ENCODE measurements around the gene ULK1.
A peak's percentile ranks its signal among the peaks of the same experiment; 100 is the strongest.

The ULK1 gene

GRCh38 chr12:131913666-131914065 is 19.2 kb downstream of the ULK1 start:
- Histone ChIP-seq H3K4me1 (peaks cover 6 to 17% (median 13%) of the 10 kb centered on the region in 4 donors), H3K36me3 (peaks cover 79 to 99% (median 97%) of the 10 kb centered on the region in 3 donors), H3K9me3 (no peaks in the 10 kb centered on the region), H3K4me3 (no peak overlapping the region), H3K27ac (no peak overlapping the region), H3K27me3 (no peaks in the 10 kb centered on the region)
- intact Hi-C loops (cut with DNase I; ENCODE audit: low total_unique reads): no loop called here
- no peak for TF ChIP-seq CTCF (IDR thresholded peaks at IDR 0.05)
- DNase-seq: no peak

GRCh38 chr12:131914179-131914702 is 19.8 kb downstream of the ULK1 start:
- Histone ChIP-seq H3K4me3 (no peak overlapping the region), H3K27me3 (no peaks in the 10 kb centered on the region), H3K4me1 (peaks cover 6 to 17% (median 13%) of the 10 kb centered on the region in 4 donors), H3K9me3 (no peaks in the 10 kb centered on the region), H3K27ac (no peak overlapping the region), H3K36me3 (peaks cover 76 to 99% (median 95%) of the 10 kb centered on the region in 3 donors)
- TF ChIP-seq CTCF (IDR thresholded peaks at IDR 0.05): no peak
- intact Hi-C loops (cut with DNase I; ENCODE audit: low total_unique reads): no loop called here
- DNase-seq: peak in 1 of 2 donors; percentile 64

GRCh38 chr12:131915000-131915689 is 20.7 kb downstream of the ULK1 start:
- H3K4me1 ChIP-seq: peaks cover 6 to 17% (median 13%) of the 10 kb centered on the region in 4 donors

GRCh38 chr12:131915823-131916222 is 21.4 kb downstream of the ULK1 start:
- peaks cover 76 to 99% (median 95%) of the 10 kb centered on the region in 3 donors for H3K36me3 ChIP-seq
- DNase-seq: no peak

More at GRCh38 chr12:131915000-131915689, 20.7 kb downstream of the ULK1 start:
- TF ChIP-seq CTCF (IDR thresholded peaks at IDR 0.05): no peak
- no peak for DNase-seq
- H3K36me3 ChIP-seq: peaks cover 76 to 99% (median 95%) of the 10 kb centered on the region in 3 donors
- no peaks in the 10 kb centered on the region for H3K9me3 ChIP-seq
- no peaks in the 10 kb centered on the region for H3K27me3 ChIP-seq
- H3K27ac ChIP-seq: no peak overlapping the region
- H3K4me3 ChIP-seq: no peak overlapping the region
- intact Hi-C loops (cut with DNase I; ENCODE audit: low total_unique reads): no loop called here

More at GRCh38 chr12:131915823-131916222, 21.4 kb downstream of the ULK1 start:
- no peak for TF ChIP-seq CTCF (IDR thresholded peaks at IDR 0.05)
- no peak overlapping the region for H3K27ac ChIP-seq
- no peaks in the 10 kb centered on the region for H3K27me3 ChIP-seq
- intact Hi-C loops (cut with DNase I; ENCODE audit: low total_unique reads): no loop called here
- H3K4me3 ChIP-seq: no peak overlapping the region
- H3K4me1 ChIP-seq: peaks cover 6 to 17% (median 13%) of the 10 kb centered on the region in 4 donors
- H3K9me3 ChIP-seq: no peaks in the 10 kb centered on the region

Data from tibial artery (tissue), 4 donors.